ENCODE results near the gene PLET1.

PLET1 gene

GRCh38 chr11:112247201-112247600 lies 13.5 kb downstream of the PLET1 start:
- Histone ChIP-seq H4K20me1 (ENCODE audit: insufficient read depth, low read length) (no peaks in the 10 kb centered on the region), H2AFZ (ENCODE audit: low read depth, low read length) (no peak overlapping the region), H3K9me3 (ENCODE audit: insufficient read depth, low read length) (no peaks in the 10 kb centered on the region), H3K27ac (ENCODE audit: low read length) (no peak overlapping the region), H3K27me3 (ENCODE audit: low read depth, low read length) (no peaks in the 10 kb centered on the region), H3K9ac (ENCODE audit: low read length) (no peak overlapping the region), H3K4me2 (ENCODE audit: low read length) (no peak overlapping the region), H3K4me1 (ENCODE audit: low read length) (no peaks in the 10 kb centered on the region), H3K79me2 (ENCODE audit: low read length) (no peaks in the 10 kb centered on the region), H3K4me3 (ENCODE audit: low read length) (no peak overlapping the region), H3K36me3 (replicated peaks; ENCODE audit: low read depth, low read length) (no peaks in the 10 kb centered on the region)
- TF ChIP-seq CTCF (IDR thresholded peaks at IDR 0.05; ENCODE audit: low read depth, low read length) (no peak), EZH2phosphoT487 (IDR thresholded peaks at IDR 0.05; ENCODE audit: low read depth) (no peak)

GRCh38 chr11:112241486-112241885 lies 19.2 kb downstream of the PLET1 start:
- no peak overlapping the region for H3K9ac ChIP-seq (ENCODE audit: low read length)
- no peak overlapping the region for H2AFZ ChIP-seq (ENCODE audit: low read depth, low read length)
- TF ChIP-seq EZH2phosphoT487 (IDR thresholded peaks at IDR 0.05; ENCODE audit: low read depth) (no peak), CTCF (IDR thresholded peaks at IDR 0.05; ENCODE audit: low read depth, low read length) (no peak)
- H3K27me3 ChIP-seq (ENCODE audit: low read depth, low read length) = no peaks in the 10 kb centered on the region
- no peaks in the 10 kb centered on the region for H3K79me2 ChIP-seq (ENCODE audit: low read length)
- H3K9me3 ChIP-seq (ENCODE audit: insufficient read depth, low read length) = no peaks in the 10 kb centered on the region
- peaks cover 17% of the 10 kb centered on the region for H3K36me3 ChIP-seq (replicated peaks; ENCODE audit: low read depth, low read length)
- H3K4me3 ChIP-seq (ENCODE audit: low read length) = no peak overlapping the region
- no peak overlapping the region for H3K4me2 ChIP-seq (ENCODE audit: low read length)
- no peak overlapping the region for H3K27ac ChIP-seq (ENCODE audit: low read length)
- H3K4me1 ChIP-seq (ENCODE audit: low read length) = peaks cover 3% of the 10 kb centered on the region
- no peaks in the 10 kb centered on the region for H4K20me1 ChIP-seq (ENCODE audit: insufficient read depth, low read length)

GRCh38 chr11:112238041-112238440 lies 22.6 kb downstream of the PLET1 start:
- Histone ChIP-seq H3K4me2 (ENCODE audit: low read length) (no peak overlapping the region), H3K27ac (ENCODE audit: low read length) (no peak overlapping the region), H3K79me2 (ENCODE audit: low read length) (no peaks in the 10 kb centered on the region), H3K4me1 (ENCODE audit: low read length) (peaks cover 17% of the 10 kb centered on the region), H3K27me3 (ENCODE audit: low read depth, low read length) (no peaks in the 10 kb centered on the region), H2AFZ (ENCODE audit: low read depth, low read length) (no peak overlapping the region), H3K9ac (ENCODE audit: low read length) (no peak overlapping the region), H3K4me3 (ENCODE audit: low read length) (no peak overlapping the region), H3K9me3 (ENCODE audit: insufficient read depth, low read length) (no peaks in the 10 kb centered on the region), H3K36me3 (replicated peaks; ENCODE audit: low read depth, low read length) (peaks cover 34% of the 10 kb centered on the region), H4K20me1 (ENCODE audit: insufficient read depth, low read length) (no peaks in the 10 kb centered on the region)
- TF ChIP-seq EZH2phosphoT487 (IDR thresholded peaks at IDR 0.05; ENCODE audit: low read depth) (no peak), CTCF (IDR thresholded peaks at IDR 0.05; ENCODE audit: low read depth, low read length) (no peak)

GRCh38 chr11:112237451-112237850 lies 23.2 kb downstream of the PLET1 start:
- no peaks in the 10 kb centered on the region for H3K79me2 ChIP-seq (ENCODE audit: low read length)
- peaks cover 34% of the 10 kb centered on the region for H3K36me3 ChIP-seq (replicated peaks; ENCODE audit: low read depth, low read length)
- H3K9me3 ChIP-seq (ENCODE audit: insufficient read depth, low read length) = no peaks in the 10 kb centered on the region
- TF ChIP-seq EZH2phosphoT487 (IDR thresholded peaks at IDR 0.05; ENCODE audit: low read depth) = no peak
- no peak for TF ChIP-seq CTCF (IDR thresholded peaks at IDR 0.05; ENCODE audit: low read depth, low read length)
- H3K4me2 ChIP-seq (ENCODE audit: low read length) = no peak overlapping the region
- no peaks in the 10 kb centered on the region for H4K20me1 ChIP-seq (ENCODE audit: insufficient read depth, low read length)
- H3K4me1 ChIP-seq (ENCODE audit: low read length) = peaks cover 17% of the 10 kb centered on the region
- H3K27ac ChIP-seq (ENCODE audit: low read length) = no peak overlapping the region
- no peaks in the 10 kb centered on the region for H3K27me3 ChIP-seq (ENCODE audit: low read depth, low read length)
- no peak overlapping the region for H3K4me3 ChIP-seq (ENCODE audit: low read length)
- no peak overlapping the region for H3K9ac ChIP-seq (ENCODE audit: low read length)
- no peak overlapping the region for H2AFZ ChIP-seq (ENCODE audit: low read depth, low read length)
